Measurements from ENCODE around the gene UBAC2. TPM values are rescaled to one million over a fixed set of nuclear protein-coding genes. Genes with fewer than 3 reads are reported as not detected.

Gene UBAC2
- total and polyA plus RNA-seq, 2 donors (not counting 1 experiment from before 2014, with no cell fraction given) = 32.4 to 87.4 TPM

DNA sequence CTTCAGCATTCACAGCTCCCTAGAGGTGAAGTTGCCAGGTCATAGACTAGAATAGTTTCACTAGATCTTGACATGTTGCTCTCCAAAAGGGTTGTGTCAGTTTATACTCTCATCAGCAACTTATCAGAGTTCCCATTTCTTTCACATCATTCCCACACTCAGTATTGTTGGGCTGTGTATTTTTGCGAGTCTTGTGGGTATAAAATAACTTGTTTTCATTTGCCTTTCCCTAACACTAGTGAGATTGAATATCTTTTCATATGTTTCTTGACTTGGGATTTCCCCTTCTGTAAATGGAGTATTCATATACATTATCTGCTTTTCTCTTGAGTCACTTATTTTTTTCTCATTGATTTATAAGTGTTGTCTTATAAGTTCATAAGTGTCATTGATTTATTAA, 161.7 kb downstream of the UBAC2 start:
- Histone ChIP-seq H3K27ac (ENCODE audit: insufficient read depth, low read length) (no peak overlapping the region), H3K36me3 (ENCODE audit: control insufficient read depth, insufficient read depth, low read length) (no peaks in the 10 kb centered on the region), H2AFZ (ENCODE audit: low read length) (no peak overlapping the region), H3K27me3 (ENCODE audit: control insufficient read depth, insufficient read depth, low read length) (no peaks in the 10 kb centered on the region), H3K9me3 (ENCODE audit: control insufficient read depth, insufficient read depth, low read depth, low read length) (no peaks in the 10 kb centered on the region), H3K79me2 (ENCODE audit: control insufficient read depth, insufficient read depth, low read length) (no peaks in the 10 kb centered on the region), H3K4me2 (ENCODE audit: extremely low read depth, insufficient read depth, low read length) (no peak overlapping the region), H3K9ac (ENCODE audit: insufficient read depth, low read length) (no peak overlapping the region), H4K20me1 (ENCODE audit: control insufficient read depth, extremely low read depth, insufficient read depth, low read length) (no peaks in the 10 kb centered on the region), H3K4me3 (replicated peaks in 1 of 4; ENCODE audit: control extremely low read depth in 1 of 4, insufficient read depth in 1 of 4, low read depth in 3 of 4, low read length in 4 of 4) (no peak overlapping the region), H3K4me1 (ENCODE audit: control insufficient read depth, extremely low read depth, insufficient read depth, low read length) (no peaks in the 10 kb centered on the region)
- TF ChIP-seq, protein P1, sequence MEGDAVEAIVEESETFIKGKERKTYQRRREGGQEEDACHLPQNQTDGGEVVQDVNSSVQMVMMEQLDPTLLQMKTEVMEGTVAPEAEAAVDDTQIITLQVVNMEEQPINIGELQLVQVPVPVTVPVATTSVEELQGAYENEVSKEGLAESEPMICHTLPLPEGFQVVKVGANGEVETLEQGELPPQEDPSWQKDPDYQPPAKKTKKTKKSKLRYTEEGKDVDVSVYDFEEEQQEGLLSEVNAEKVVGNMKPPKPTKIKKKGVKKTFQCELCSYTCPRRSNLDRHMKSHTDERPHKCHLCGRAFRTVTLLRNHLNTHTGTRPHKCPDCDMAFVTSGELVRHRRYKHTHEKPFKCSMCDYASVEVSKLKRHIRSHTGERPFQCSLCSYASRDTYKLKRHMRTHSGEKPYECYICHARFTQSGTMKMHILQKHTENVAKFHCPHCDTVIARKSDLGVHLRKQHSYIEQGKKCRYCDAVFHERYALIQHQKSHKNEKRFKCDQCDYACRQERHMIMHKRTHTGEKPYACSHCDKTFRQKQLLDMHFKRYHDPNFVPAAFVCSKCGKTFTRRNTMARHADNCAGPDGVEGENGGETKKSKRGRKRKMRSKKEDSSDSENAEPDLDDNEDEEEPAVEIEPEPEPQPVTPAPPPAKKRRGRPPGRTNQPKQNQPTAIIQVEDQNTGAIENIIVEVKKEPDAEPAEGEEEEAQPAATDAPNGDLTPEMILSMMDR (conservative IDR thresholded peaks at IDR 0.05 in 1 of 2, IDR thresholded peaks at IDR 0.05 in 1 of 2; ENCODE audit: low read depth in 1 of 2, low read length in 2 of 2) = no peak
- no peak for TF ChIP-seq EZH2 (IDR thresholded peaks at IDR 0.05; ENCODE audit: low read length, missing control alignments)
- DNase-seq (ENCODE audit: low read depth in 2 of 2) = no peak

- DNase-seq (ENCODE audit: low read depth in 2 of 2) = no peak
- no peak overlapping the region for H3K4me2 ChIP-seq (ENCODE audit: extremely low read depth, insufficient read depth, low read length)
- no peak overlapping the region for H3K4me3 ChIP-seq (replicated peaks in 1 of 4; ENCODE audit: control extremely low read depth in 1 of 4, insufficient read depth in 1 of 4, low read depth in 3 of 4, low read length in 4 of 4)
- no peak overlapping the region for H2AFZ ChIP-seq (ENCODE audit: low read length)
- no peak overlapping the region for H3K9ac ChIP-seq (ENCODE audit: insufficient read depth, low read length)
- H3K4me1 ChIP-seq (ENCODE audit: control insufficient read depth, extremely low read depth, insufficient read depth, low read length) = no peaks in the 10 kb centered on the region
- no peaks in the 10 kb centered on the region for H3K79me2 ChIP-seq (ENCODE audit: control insufficient read depth, insufficient read depth, low read length)
- no peaks in the 10 kb centered on the region for H3K9me3 ChIP-seq (ENCODE audit: control insufficient read depth, insufficient read depth, low read depth, low read length)
- no peaks in the 10 kb centered on the region for H3K36me3 ChIP-seq (ENCODE audit: control insufficient read depth, insufficient read depth, low read length)
- no peak overlapping the region for H3K27ac ChIP-seq (ENCODE audit: insufficient read depth, low read length)
- H3K27me3 ChIP-seq (ENCODE audit: control insufficient read depth, insufficient read depth, low read length) = no peaks in the 10 kb centered on the region
- no peaks in the 10 kb centered on the region for H4K20me1 ChIP-seq (ENCODE audit: control insufficient read depth, extremely low read depth, insufficient read depth, low read length)
- TF ChIP-seq, protein P1 (conservative IDR thresholded peaks at IDR 0.05 in 1 of 2, IDR thresholded peaks at IDR 0.05 in 1 of 2; ENCODE audit: low read depth in 1 of 2, low read length in 2 of 2) = no peak
- TF ChIP-seq EZH2 (IDR thresholded peaks at IDR 0.05; ENCODE audit: low read length, missing control alignments) = no peak
These were observed 162.7 kb downstream of the UBAC2 start for GRCh38 chr13:99363391-99363790.

DNA sequence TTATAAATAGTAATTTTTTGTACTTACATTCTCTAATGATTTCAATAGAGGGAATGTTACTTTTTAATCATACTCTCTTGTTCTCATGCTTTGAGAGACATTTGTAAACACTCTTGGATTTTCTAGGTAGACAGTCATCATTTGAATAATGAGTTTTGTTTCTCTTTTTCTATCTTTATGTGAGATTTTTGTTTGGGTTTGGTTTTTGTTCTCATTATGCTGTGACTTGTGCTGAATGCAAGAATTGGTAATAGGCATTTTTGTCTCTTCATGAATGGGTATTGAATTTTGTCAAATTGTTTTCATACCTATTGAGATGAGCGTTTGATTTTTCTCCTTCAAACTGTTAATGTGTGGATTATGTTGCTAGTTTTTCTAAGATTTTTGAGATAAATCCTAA, 163.3 kb downstream of the UBAC2 start:
- Histone ChIP-seq H3K4me1 (ENCODE audit: control insufficient read depth, extremely low read depth, insufficient read depth, low read length) (no peaks in the 10 kb centered on the region), H3K4me2 (ENCODE audit: extremely low read depth, insufficient read depth, low read length) (no peak overlapping the region), H4K20me1 (ENCODE audit: control insufficient read depth, extremely low read depth, insufficient read depth, low read length) (no peaks in the 10 kb centered on the region), H3K9me3 (ENCODE audit: control insufficient read depth, insufficient read depth, low read depth, low read length) (no peaks in the 10 kb centered on the region), H3K36me3 (ENCODE audit: control insufficient read depth, insufficient read depth, low read length) (no peaks in the 10 kb centered on the region), H2AFZ (ENCODE audit: low read length) (no peak overlapping the region), H3K9ac (ENCODE audit: insufficient read depth, low read length) (no peak overlapping the region), H3K27me3 (ENCODE audit: control insufficient read depth, insufficient read depth, low read length) (no peaks in the 10 kb centered on the region), H3K79me2 (ENCODE audit: control insufficient read depth, insufficient read depth, low read length) (no peaks in the 10 kb centered on the region), H3K4me3 (replicated peaks in 1 of 4; ENCODE audit: control extremely low read depth in 1 of 4, insufficient read depth in 1 of 4, low read depth in 3 of 4, low read length in 4 of 4) (no peak overlapping the region), H3K27ac (ENCODE audit: insufficient read depth, low read length) (no peak overlapping the region)
- TF ChIP-seq, protein P1 (conservative IDR thresholded peaks at IDR 0.05 in 1 of 2, IDR thresholded peaks at IDR 0.05 in 1 of 2; ENCODE audit: low read depth in 1 of 2, low read length in 2 of 2) = no peak
- no peak for TF ChIP-seq EZH2 (IDR thresholded peaks at IDR 0.05; ENCODE audit: low read length, missing control alignments)
- DNase-seq (ENCODE audit: low read depth in 2 of 2) = no peak

Measured in fibroblast of lung (primary cell).